ENCODE measurements around the gene KDSR. TPM values are rescaled to one million over a fixed set of nuclear protein-coding genes. Genes with fewer than 3 reads are reported as not detected.

Gene KDSR
- total RNA-seq, 4 donors from 2014 or later = 11.2 to 18.6 (median 14.4) TPM

- no peaks in the 10 kb centered on the region for H3K27me3 ChIP-seq
- in situ Hi-C loops (cut with MboI; ENCODE audit: low sequenced_read_pairs in 4 of 4) = no loop called here
- H3K27ac ChIP-seq = no peak overlapping the region
- DNase-seq (no peak), ATAC-seq (no peak)
- TF ChIP-seq POLR2A (IDR thresholded peaks at IDR 0.05) = no peak
- no peak for TF ChIP-seq CTCF (IDR thresholded peaks at IDR 0.05 in 4 of 5, conservative IDR thresholded peaks at IDR 0.05 in 1 of 5)
- H3K4me3 ChIP-seq = no peak overlapping the region
- no peaks in the 10 kb centered on the region for H3K9me3 ChIP-seq
- peaks cover 0 to 99% of the 10 kb centered on the region in 2 donors for H3K36me3 ChIP-seq
- H3K4me1 ChIP-seq = peaks cover 0 to 4% of the 10 kb centered on the region in 2 donors
- intact Hi-C loops (cut with DNase I; ENCODE audit: low total_unique reads) = no loop called here
These were observed 30.3 kb upstream of the KDSR start for GRCh38 chr18:63397349-63397748.

GRCh38 chr18:63395503-63395902, 28.5 kb upstream of the KDSR start:
- H3K9me3 ChIP-seq = no peaks in the 10 kb centered on the region
- DNase-seq = no peak
- no peak overlapping the region for H3K4me3 ChIP-seq
- no peaks in the 10 kb centered on the region for H3K27me3 ChIP-seq
- no peaks in the 10 kb centered on the region for H3K4me1 ChIP-seq
- peaks cover 0 to 98% of the 10 kb centered on the region in 2 donors for H3K36me3 ChIP-seq
- in situ Hi-C loops (cut with MboI; ENCODE audit: low sequenced_read_pairs in 4 of 4) = no loop called here
- TF ChIP-seq CTCF (IDR thresholded peaks at IDR 0.05 in 4 of 5, conservative IDR thresholded peaks at IDR 0.05 in 1 of 5) (no peak), POLR2A (IDR thresholded peaks at IDR 0.05) (no peak)
- ATAC-seq = no peak
- no peak overlapping the region for H3K27ac ChIP-seq
- intact Hi-C loops (cut with DNase I; ENCODE audit: low total_unique reads) = no loop called here

GRCh38 chr18:63394954-63395353, 27.9 kb upstream of the KDSR start:
- H3K9me3 ChIP-seq = no peaks in the 10 kb centered on the region
- H3K27ac ChIP-seq = no peak overlapping the region
- ATAC-seq = no peak
- no peaks in the 10 kb centered on the region for H3K4me1 ChIP-seq
- intact Hi-C loops (cut with DNase I; ENCODE audit: low total_unique reads) = no loop called here
- H3K27me3 ChIP-seq = no peaks in the 10 kb centered on the region
- in situ Hi-C loops (cut with MboI; ENCODE audit: low sequenced_read_pairs in 4 of 4) = no loop called here
- H3K36me3 ChIP-seq = peaks cover 0 to 98% of the 10 kb centered on the region in 2 donors
- H3K4me3 ChIP-seq = no peak overlapping the region
- TF ChIP-seq POLR2A (IDR thresholded peaks at IDR 0.05) = no peak
- no peak for DNase-seq

- in situ Hi-C loops (cut with MboI; ENCODE audit: low sequenced_read_pairs in 4 of 4) = no loop called here
- intact Hi-C loops (cut with DNase I; ENCODE audit: low total_unique reads) = no loop called here
- no peaks in the 10 kb centered on the region for H3K27me3 ChIP-seq
- H3K4me3 ChIP-seq = no peak overlapping the region
- no peaks in the 10 kb centered on the region for H3K9me3 ChIP-seq
- peaks cover 0 to 35% of the 10 kb centered on the region in 2 donors for H3K36me3 ChIP-seq
- ATAC-seq (no peak), DNase-seq (no peak)
- H3K4me1 ChIP-seq = no peaks in the 10 kb centered on the region
- no peak for TF ChIP-seq CTCF (IDR thresholded peaks at IDR 0.05 in 4 of 5, conservative IDR thresholded peaks at IDR 0.05 in 1 of 5)
- TF ChIP-seq POLR2A (IDR thresholded peaks at IDR 0.05) = no peak
- no peak overlapping the region for H3K27ac ChIP-seq
These were observed 20.9 kb upstream of the KDSR start for GRCh38 chr18:63387861-63388260.

GRCh38 chr18:63382843-63383242, 15.8 kb upstream of the KDSR start:
- Histone ChIP-seq H3K36me3 (no peaks in the 10 kb centered on the region), H3K9me3 (no peaks in the 10 kb centered on the region), H3K4me3 (no peak overlapping the region), H3K4me1 (no peaks in the 10 kb centered on the region), H3K27ac (no peak overlapping the region), H3K27me3 (no peaks in the 10 kb centered on the region)
- ATAC-seq = no peak
- no peak for DNase-seq
- intact Hi-C loops (cut with DNase I; ENCODE audit: low total_unique reads) = no loop called here
- in situ Hi-C loops (cut with MboI; ENCODE audit: low sequenced_read_pairs in 4 of 4) = no loop called here
- TF ChIP-seq CTCF (IDR thresholded peaks at IDR 0.05 in 4 of 5, conservative IDR thresholded peaks at IDR 0.05 in 1 of 5) = no peak
- no peak for TF ChIP-seq POLR2A (IDR thresholded peaks at IDR 0.05)

All from gastrocnemius medialis (tissue), 4 donors.